ENCODE results near the gene JHY.
"Not testable (repeated sequence)": the region's sequence is repeated elsewhere in the genome, so short reads cannot be mapped to it uniquely, and the experiment has no call there.

The JHY gene

GRCh38 chr11:122882189-122882856 lies at the start of gene JHY:
JHY (plus strand) TSS chr11:122882759; CDS start chr11:122885850, 3,091 bp downstream.
- no peak for DNase-seq

- no peak for DNase-seq
Measured at GRCh38 chr11:122833846-122834464, 48.6 kb upstream of the JHY start.

- DNase-seq: no peak
Measured at GRCh38 chr11:122836916-122837315, 45.6 kb upstream of the JHY start.

GRCh38 chr11:122837528-122838346 lies 44.8 kb upstream of the JHY start:
- DNase-seq: no peak

- DNase-seq: no peak
Measured at GRCh38 chr11:122843281-122844141, 39.0 kb upstream of the JHY start.

- no peak for DNase-seq
Measured at GRCh38 chr11:122847466-122847865, 35.1 kb upstream of the JHY start.

GRCh38 chr11:122848186-122848585 lies 34.4 kb upstream of the JHY start:
- no peak for DNase-seq

- no peak for DNase-seq
Measured at GRCh38 chr11:122850076-122850631, 32.4 kb upstream of the JHY start.

- DNase-seq: no peak
Measured at GRCh38 chr11:122851366-122851966, 31.1 kb upstream of the JHY start.

- no peak for DNase-seq
Measured at GRCh38 chr11:122852074-122852795, 30.3 kb upstream of the JHY start.

GRCh38 chr11:122852796-122853160 lies 29.8 kb upstream of the JHY start:
- no peak for DNase-seq

GRCh38 chr11:122853261-122853660 lies 29.3 kb upstream of the JHY start:
- DNase-seq: no peak

GRCh38 chr11:122853971-122854446 lies 28.6 kb upstream of the JHY start:
- no peak for DNase-seq

GRCh38 chr11:122861631-122862030 lies 20.9 kb upstream of the JHY start:
- no peak for DNase-seq

- DNase-seq: no peak
Measured at GRCh38 chr11:122862091-122862490, 20.5 kb upstream of the JHY start.

GRCh38 chr11:122863154-122863553 lies 19.4 kb upstream of the JHY start:
- not testable (repeated sequence) for DNase-seq

- DNase-seq: peak; percentile 50
Measured at GRCh38 chr11:122863704-122864326, 18.7 kb upstream of the JHY start.

- DNase-seq: no peak
Measured at GRCh38 chr11:122864386-122865115, 18.0 kb upstream of the JHY start.

GRCh38 chr11:122869622-122870021 lies 12.9 kb upstream of the JHY start:
- DNase-seq: no peak

- DNase-seq: no peak
Measured at GRCh38 chr11:122871302-122871701, 11.3 kb upstream of the JHY start.
